Fibroblast of skin of right quadriceps (primary cell): ENCODE data around the gene GPR171.
A peak's percentile ranks its signal among the peaks of the same experiment; 100 is the strongest.
"Not testable (repeated sequence)": the region's sequence is repeated elsewhere in the genome, so short reads cannot be mapped to it uniquely, and the experiment has no call there.

Experiments
- DNase-seq: peaks from one replicate; pipeline ENCODE4 v3.0.0-alpha.2; 2013

Gene GPR171

DNA sequence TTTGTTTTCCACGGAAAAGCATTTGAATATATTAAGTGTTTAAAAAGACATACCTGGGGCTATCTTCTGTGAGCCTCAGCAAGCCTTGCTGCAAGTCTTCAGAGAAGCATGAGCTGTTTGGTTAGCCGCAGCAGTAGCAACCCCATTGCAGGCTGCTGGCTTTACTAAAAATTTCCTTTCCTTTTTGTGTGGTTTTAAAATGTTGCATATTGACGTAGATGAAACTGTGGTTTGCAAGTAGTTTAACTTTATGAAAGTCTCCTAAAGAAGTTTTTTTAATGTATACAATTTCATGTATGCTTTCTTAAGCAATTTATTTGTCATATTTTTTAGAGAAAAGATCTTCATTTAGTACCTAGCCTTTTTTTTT, at the start of gene GPR171:
TSS of gene GPR171 (minus strand) at position 166 of the 370 bp plus-strand sequence. CDS start 3,830 bp downstream, outside the sequence.
- no peak for DNase-seq

GRCh38 chr3:151248772-151249337, 45.8 kb upstream of the GPR171 start:
- DNase-seq, result no peak

- DNase-seq, result not testable (repeated sequence)
Observed at GRCh38 chr3:151242006-151242405, 39.0 kb upstream of the GPR171 start.

GRCh38 chr3:151236736-151237135, 33.7 kb upstream of the GPR171 start:
- peak; percentile 27 for DNase-seq

- DNase-seq, result no peak
Observed at GRCh38 chr3:151236316-151236715, 33.3 kb upstream of the GPR171 start.

GRCh38 chr3:151234825-151235224, 31.8 kb upstream of the GPR171 start:
- no peak for DNase-seq

DNA sequence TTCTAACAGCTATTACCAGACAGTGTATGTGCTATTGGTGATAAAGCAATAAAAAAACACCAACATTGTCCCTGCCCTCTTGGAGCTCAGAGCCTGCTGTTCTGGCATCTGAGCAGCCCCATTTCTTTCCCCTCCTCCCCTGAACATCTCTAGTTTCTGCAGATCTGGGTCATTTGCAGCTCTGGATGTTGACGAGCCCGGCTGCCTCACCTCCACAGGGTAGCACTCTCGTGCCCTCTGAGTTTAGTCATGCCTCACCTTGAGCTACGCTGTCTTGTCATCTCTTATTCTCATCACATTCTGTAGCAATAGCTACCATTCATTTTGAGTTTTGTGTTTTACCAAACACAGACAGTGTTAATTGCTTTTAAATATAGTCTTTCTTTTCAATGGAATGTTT, 30.0 kb upstream of the GPR171 start:
- DNase-seq, result no peak

GRCh38 chr3:151232403-151232802, 29.4 kb upstream of the GPR171 start:
- not testable (repeated sequence) for DNase-seq

DNA sequence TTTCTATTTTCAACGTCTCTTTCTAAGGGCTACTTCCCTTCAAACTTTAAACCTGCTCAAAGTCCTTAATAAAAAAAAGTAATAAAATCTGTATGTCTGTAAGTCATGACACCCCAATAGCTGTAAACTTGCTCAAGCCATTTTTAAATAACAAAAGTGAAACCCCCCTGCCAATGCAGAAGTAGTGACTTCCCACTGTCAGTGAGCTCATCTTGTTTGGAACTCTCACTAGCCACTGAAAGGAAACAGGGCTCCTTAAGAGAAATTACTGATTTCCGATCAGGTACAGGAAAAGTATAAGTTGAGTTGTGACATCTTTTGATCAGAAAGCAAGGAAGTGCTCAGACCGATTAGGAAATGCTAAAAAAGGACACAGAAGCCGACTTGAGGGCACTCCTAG, 27.6 kb upstream of the GPR171 start:
- DNase-seq, result no peak

GRCh38 chr3:151228666-151229040, 25.6 kb upstream of the GPR171 start:
- DNase-seq, result peak; percentile 84

DNA sequence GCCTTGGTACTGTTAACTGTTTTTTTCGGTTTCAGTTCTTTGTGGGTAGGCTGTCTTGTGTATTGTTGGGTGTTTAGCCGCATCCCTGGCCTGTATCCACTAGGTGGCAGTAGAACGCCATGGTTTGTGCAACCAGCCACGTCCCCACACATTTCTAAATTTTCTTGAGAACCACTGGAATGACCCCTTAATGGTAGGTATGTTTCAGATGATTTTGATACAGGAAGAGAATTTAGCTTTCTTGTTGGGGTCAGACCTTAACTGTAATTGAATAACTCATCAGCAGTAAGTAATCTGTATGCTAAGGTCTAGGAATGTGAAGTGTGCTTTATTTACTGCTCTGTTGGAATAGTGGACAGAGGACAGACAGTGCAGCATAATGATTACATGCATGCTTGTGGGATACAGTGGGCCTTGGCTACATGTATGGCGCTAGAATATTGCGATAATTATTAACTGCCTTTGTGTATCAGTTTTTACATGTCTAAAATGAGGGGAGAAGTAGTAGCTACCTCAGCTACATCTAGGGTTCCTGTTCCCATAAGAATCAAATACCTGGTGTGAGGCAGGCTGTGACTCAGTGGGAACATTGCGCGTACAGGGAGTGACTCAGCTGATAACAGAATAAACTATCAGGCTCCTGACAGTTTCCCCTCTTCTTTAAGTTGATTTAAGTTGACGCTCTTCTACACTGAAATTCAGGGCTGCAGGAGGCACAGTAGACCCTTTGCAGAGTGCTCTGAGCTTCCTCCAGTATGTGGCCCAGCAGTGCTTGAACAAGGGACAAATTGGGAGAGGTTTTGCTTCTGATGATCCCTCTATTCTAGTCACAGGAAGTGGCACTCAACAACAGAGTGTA, 25.0 kb upstream of the GPR171 start:
- peak; percentile 88 for DNase-seq

GRCh38 chr3:151227266-151227806, 24.3 kb upstream of the GPR171 start:
- DNase-seq, result no peak

- no peak for DNase-seq
Observed at GRCh38 chr3:151226825-151227224, 23.8 kb upstream of the GPR171 start.

- peak; percentile 95 for DNase-seq
Observed at GRCh38 chr3:151226088-151226563, 23.1 kb upstream of the GPR171 start.

DNA sequence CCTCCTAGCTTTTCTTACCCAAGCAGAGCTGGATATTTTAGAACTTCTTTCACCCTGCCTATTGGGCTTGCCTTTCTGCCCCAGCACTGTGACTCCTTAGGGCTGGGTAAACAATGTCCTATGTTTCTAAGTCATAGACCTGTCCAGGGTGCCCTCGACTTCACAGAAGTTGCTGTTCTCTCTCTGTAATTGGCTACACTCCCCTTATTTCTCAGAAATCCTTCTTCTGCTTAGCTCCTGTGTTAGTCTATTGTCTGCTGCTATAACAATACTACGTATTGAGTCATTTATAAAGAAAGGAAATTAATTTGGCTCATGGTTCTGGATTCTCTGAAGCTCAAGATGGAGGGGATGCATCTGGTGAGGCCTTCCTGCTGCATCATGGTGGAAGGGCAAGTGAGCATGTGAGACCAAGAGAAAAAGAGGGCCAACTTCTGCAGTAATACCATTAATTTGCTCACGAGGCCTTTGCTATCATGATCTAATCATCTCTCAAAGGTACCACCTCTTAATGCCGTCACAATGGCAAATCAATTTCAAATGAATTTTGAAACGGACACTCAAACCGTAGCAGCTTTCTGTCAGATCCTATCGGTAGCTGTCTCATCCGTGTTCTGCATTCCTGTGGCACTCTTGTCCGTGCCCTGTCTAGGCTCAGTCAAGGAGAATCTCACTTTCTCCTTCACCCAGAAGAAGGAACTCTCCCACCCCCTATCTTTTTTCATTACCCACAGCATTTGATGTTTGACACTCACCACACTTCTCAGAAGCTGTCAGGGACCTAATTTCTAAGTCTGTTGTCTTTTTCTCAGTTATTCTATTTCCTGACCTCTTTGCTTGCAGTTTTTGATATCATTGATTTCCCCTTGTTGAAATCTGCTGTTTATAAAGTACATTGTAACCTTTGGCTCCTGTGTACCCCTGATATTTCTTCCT, 22.3 kb upstream of the GPR171 start:
- DNase-seq, result no peak

DNA sequence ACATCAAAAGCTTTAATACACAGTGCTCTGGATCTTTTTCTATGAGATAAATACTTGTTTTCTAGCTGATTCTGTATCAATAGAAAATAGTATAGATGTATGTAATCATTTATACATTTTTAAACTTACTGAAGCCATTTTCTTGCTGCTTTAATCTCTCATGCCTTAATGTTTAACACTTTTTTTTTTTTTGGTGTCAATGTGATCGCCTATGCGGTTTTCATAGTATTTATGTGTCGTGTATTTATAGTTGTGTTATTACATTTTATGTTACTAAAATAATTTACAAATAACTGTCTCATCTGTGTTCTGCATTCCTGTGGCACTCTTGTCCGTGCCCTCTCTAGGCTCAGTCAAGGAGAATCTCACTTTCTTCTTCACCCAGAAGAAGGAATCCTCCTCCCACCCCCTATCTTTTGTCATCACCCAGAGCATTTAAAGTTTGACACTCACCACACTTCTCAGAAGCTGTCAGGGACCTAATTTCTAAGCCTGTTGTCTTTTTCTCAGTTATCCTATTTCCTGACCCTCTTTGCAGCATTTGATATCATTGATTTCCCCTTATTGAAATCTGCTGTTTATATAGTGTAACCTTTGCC, 21.4 kb upstream of the GPR171 start:
- peak; percentile 54 for DNase-seq

GRCh38 chr3:151219056-151219455, 16.0 kb upstream of the GPR171 start:
- DNase-seq, result peak; percentile 92

GRCh38 chr3:151218136-151218535, 15.1 kb upstream of the GPR171 start:
- DNase-seq, result no peak

DNA sequence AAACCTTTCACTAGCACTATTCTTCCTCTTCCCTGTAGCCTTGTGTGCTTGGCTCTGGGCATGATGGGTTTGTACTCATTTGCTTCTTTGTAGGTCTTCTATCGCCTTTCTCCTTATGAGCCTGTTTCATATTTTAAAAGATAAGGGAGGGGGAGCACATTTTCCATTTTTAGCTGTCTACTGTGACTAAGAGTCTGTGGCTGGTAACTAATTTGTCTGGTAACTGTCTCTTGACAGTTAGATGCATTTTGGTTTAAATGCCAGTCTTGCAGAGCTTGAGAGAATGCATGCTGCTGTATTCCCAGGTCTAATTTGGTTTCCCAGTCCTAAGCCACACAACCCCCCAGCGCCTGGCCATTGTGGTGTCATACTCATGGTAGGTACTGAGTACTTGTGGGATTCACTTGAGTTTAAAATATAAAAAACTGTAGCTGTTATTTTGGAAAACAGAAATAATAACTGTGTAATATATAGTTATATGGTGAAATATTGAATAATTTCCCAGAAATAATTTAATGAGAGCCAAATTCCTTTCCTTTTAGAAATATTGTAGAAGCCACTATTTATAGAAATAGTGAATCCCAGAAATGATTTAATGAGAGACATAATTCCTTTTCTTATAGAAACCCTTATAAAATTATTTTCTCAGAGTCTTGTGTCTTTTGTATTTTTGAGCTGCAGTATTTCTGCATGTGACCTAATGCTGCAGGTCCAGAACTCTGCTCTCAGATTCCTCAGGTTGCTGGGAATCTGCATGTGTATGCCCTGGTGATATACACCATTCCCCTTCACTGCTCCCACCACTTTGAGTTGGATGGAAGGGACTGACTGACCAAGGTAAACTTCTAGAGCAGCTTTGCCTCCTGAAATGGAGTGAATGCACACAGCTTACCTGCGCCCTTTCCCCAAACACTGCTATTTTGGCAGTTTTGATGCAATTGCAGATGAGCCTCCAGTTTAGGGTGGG, 13.9 kb upstream of the GPR171 start:
- peak; percentile 82 for DNase-seq

DNA sequence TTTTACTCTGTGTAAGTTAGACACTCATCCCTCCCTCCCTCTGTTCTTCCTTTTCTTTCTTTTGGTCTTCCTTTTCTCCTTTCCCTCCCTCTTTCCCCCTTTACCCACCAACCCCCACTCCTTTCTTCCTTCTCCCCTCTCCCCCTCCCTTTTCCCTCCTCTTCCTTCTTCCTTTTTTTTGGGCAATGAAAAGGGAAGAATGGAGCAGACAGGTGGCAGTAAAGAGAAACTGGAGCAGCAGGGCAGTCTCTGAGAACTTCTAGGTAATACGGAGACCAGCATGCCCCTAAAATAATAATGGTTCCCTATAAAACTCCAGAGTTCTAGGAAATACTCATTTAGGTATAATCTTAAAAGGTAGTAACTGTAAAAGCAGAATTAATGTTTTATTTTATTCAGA, 11.4 kb upstream of the GPR171 start:
- no peak for DNase-seq

GRCh38 chr3:151213881-151214280, 10.9 kb upstream of the GPR171 start:
- DNase-seq, result no peak
